GM12864 (cell line): Measurements from ENCODE around the gene LSR.

Source experiments
- DNase-seq: peaks from one replicate; pipeline ENCODE4 v3.0.0-alpha.2; 2011; ENCODE audit warnings: low read depth
- H3K4me3 ChIP-seq: 2 replicates; pipeline ENCODE4 v1.5.1; 2011; ENCODE audit warnings: mild to moderate bottlenecking, low read depth, low read length, control low read depth
- TF ChIP-seq, protein P1 (sequence below): IDR thresholded peaks from 2 replicates; pipeline ENCODE4 v1.5.1; 2011; ENCODE audit warnings: low read depth, mild to moderate bottlenecking, moderate library complexity, low read length, control low read depth, inconsistent platforms; ENCODE audit errors: missing control alignments

Gene LSR

DNA sequence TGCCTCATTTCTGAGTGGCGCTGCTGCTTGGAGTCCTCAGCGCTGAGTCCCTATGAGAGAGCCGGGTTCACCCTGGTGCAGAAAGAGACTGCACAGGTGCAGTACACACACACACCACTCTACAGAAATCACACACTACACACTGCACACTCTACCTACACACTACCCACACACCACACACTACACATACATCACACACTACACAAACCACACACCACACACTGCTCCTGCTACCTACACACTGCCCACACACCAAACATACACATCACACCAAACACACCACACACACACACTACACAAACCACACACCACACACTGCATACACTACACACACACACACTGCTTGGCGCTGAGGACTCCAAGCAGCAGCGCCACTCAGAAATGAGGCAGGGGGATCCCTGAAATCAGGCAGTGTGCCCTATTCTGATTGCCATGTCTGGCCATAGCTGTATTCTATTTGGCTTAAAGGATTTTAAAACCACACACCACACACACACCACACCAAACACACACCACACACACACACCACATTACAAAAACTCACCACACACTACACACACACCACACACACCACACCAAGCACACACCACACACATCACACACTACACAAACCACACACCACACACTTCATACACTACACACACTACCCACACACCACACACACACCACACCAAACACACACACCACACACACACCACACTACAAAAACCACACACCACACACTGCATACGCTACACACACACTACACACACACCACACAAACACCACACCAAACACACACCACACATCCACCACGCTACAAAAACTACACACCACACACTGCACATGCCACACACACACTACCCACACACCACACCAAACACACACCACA is 48.1 kb downstream of the LSR start:
- H3K4me3 ChIP-seq: no peak overlapping the region
- TF ChIP-seq, protein P1, sequence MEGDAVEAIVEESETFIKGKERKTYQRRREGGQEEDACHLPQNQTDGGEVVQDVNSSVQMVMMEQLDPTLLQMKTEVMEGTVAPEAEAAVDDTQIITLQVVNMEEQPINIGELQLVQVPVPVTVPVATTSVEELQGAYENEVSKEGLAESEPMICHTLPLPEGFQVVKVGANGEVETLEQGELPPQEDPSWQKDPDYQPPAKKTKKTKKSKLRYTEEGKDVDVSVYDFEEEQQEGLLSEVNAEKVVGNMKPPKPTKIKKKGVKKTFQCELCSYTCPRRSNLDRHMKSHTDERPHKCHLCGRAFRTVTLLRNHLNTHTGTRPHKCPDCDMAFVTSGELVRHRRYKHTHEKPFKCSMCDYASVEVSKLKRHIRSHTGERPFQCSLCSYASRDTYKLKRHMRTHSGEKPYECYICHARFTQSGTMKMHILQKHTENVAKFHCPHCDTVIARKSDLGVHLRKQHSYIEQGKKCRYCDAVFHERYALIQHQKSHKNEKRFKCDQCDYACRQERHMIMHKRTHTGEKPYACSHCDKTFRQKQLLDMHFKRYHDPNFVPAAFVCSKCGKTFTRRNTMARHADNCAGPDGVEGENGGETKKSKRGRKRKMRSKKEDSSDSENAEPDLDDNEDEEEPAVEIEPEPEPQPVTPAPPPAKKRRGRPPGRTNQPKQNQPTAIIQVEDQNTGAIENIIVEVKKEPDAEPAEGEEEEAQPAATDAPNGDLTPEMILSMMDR: peak; percentile 7
- DNase-seq: no peak

DNA sequence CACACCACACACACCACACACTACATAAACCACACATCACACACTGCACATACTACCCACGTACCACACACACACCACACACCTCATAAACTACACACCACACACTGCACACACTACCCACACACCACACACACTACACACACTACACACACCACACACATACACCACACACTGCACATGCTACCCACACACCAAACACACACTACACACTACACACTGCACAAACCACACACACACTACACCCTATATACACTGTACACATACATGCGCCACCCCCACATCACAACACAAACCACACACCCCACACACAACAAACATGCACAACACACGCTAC is 48.7 kb downstream of the LSR start:
- no peak overlapping the region for H3K4me3 ChIP-seq
- TF ChIP-seq, protein P1: no peak
- DNase-seq: no peak

DNA sequence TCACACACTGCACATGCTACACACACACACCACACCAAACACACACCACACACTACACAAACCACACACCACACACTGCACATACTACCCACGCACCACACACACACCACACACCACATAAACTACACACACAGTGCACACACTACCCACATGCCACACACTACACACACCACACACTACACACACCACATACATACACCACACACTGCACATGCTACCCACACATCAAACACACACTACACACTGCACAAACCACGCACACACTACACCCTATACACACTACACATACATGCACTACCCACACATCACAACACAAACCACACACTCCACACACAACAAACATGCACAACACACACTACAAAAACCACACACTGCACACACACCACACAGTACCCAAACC is 49.1 kb downstream of the LSR start:
- TF ChIP-seq, protein P1: no peak
- no peak overlapping the region for H3K4me3 ChIP-seq
- DNase-seq: no peak

DNA sequence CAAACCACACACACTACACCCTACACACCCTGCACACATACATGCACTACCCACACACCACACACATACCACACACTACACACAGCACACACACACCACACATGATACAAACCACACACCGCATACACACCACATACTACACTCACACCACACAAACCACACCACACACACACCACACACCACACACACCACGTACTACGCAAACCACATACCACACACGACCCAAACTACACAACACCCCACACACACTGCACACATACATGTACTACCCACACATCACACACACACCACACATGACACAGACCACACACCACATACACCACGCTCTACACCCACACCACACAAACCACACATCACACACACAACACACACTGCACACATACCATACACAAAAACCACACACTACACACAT is 49.8 kb downstream of the LSR start:
- no peak overlapping the region for H3K4me3 ChIP-seq
- TF ChIP-seq, protein P1: no peak
- no peak for DNase-seq

DNA sequence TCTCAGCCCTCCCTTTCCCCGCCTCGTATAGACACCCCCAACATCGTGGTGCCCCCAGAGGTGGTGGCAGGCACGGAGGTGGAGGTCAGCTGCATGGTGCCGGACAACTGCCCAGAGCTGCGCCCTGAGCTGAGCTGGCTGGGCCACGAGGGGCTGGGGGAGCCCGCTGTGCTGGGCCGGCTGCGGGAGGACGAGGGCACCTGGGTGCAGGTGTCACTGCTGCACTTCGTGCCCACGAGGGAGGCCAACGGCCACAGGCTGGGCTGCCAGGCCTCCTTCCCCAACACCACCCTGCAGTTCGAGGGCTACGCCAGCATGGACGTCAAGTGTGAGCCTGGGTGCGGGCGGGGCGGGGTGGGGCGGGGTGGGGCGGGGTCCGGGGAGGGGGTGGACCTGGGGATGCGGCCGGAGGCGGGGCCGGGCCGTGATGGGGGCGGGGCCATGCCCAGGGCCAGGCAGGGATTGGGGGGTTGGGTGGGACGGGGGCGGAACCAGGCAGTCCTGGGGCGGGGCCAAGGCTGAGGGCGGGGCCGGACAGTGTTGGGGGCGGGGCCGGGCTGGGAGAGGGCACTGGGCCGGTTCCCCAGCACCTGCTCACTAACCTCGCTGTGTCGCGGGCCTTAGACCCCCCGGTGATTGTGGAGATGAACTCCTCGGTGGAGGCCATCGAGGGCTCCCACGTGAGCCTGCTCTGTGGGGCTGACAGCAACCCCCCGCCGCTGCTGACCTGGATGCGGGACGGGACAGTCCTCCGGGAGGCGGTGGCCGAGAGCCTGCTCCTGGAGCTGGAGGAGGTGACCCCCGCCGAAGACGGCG is 50.9 kb downstream of the LSR start:
- TF ChIP-seq, protein P1: no peak
- H3K4me3 ChIP-seq: no peak overlapping the region
- DNase-seq: no peak

DNA sequence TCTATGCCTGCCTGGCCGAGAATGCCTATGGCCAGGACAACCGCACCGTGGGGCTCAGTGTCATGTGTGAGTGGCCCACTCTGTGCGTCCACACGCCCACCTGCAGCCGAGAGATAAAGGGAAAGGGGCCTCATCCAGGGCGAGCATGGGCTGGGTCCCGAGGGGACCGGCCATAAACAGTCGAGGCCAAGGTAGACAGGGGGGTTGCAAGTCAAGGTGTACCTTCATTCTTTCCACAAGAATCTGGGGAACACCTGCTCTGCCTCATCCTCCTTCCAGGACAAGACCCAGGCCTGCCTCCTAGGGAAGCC is 51.5 kb downstream of the LSR start:
- no peak for DNase-seq
- TF ChIP-seq, protein P1: no peak
- H3K4me3 ChIP-seq: no peak overlapping the region
